HepG2 (cell line): ENCODE data around the gene PLD1. TPM values are rescaled to one million over a fixed set of nuclear protein-coding genes. Genes with fewer than 3 reads are reported as not detected.
A peak's percentile ranks its signal among the peaks of the same experiment; 100 is the strongest.

Experiments
- CEBPG ChIP-seq: IDR thresholded peaks from 2 replicates; pipeline ENCODE4 v1.6.1; 2016
- MED8 ChIP-seq: sonication (generic); formaldehyde crosslinking; IDR thresholded peaks from 2 replicates; pipeline ENCODE4 v1.8.1; 2023; ENCODE audit warnings: mild to moderate bottlenecking, missing genetic modification reagents; ENCODE audit not compliant: insufficient replicate concordance
- RAD21 ChIP-seq: fragments of 450-650 bp; formaldehyde crosslinking; IDR thresholded peaks from 2 replicates; pipeline ENCODE4 v1.5.0; 2020; ENCODE audit warnings: mild to moderate bottlenecking
- RFXAP ChIP-seq: sonication (generic); formaldehyde crosslinking; IDR thresholded peaks from 2 replicates; pipeline ENCODE4 v1.4.0; 2020; ENCODE audit warnings: missing genetic modification reagents, borderline replicate concordance
- SP1 ChIP-seq, 2 experiments: fragments of 450-650 bp in 1 of 2; sonication (generic) in 1 of 2; formaldehyde crosslinking in 1 of 2; IDR thresholded peaks; 2 replicates each; pipeline versions ENCODE4 v1.4.0 to v1.6.1; 2016 to 2020; ENCODE audit warnings: missing genetic modification reagents in 1 of 2
- TMF1 ChIP-seq: sonication (generic); formaldehyde crosslinking; IDR thresholded peaks from 2 replicates; pipeline ENCODE4 v1.8.1; 2022; ENCODE audit warnings: low read depth, missing genetic modification reagents
- TOE1 ChIP-seq: sonication (generic); formaldehyde crosslinking; IDR thresholded peaks from 2 replicates; pipeline ENCODE4 v1.4.0; 2020; ENCODE audit warnings: mild to moderate bottlenecking, missing genetic modification reagents
- ZBTB20 ChIP-seq: sonication (generic); formaldehyde crosslinking; IDR thresholded peaks from 2 replicates; pipeline ENCODE4 v1.8.1; 2023; ENCODE audit warnings: missing genetic modification reagents, low read depth, mild to moderate bottlenecking, borderline replicate concordance
- ZBTB21 ChIP-seq: sonication (generic); formaldehyde crosslinking; IDR thresholded peaks from 2 replicates; pipeline ENCODE4 v1.4.0; 2020; ENCODE audit warnings: missing genetic modification reagents
- ZFP82 ChIP-seq: sonication (generic); formaldehyde crosslinking; IDR thresholded peaks from 2 replicates; pipeline ENCODE4 v1.5.1; 2020; ENCODE audit warnings: mild to moderate bottlenecking, missing genetic modification reagents, borderline replicate concordance
- ZNF264 ChIP-seq: sonication (generic); formaldehyde crosslinking; IDR thresholded peaks from 2 replicates; pipeline ENCODE4 v1.4.0; 2020; ENCODE audit warnings: missing genetic modification reagents
- ZNF550 ChIP-seq: sonication (generic); formaldehyde crosslinking; IDR thresholded peaks from 2 replicates; pipeline ENCODE4 v1.4.0; 2020; ENCODE audit warnings: mild to moderate bottlenecking, missing genetic modification reagents, borderline replicate concordance
- ZNF644 ChIP-seq: IDR thresholded peaks from 2 replicates; pipeline ENCODE4 v1.6.1; 2016; ENCODE audit warnings: low read depth
- ZNF7 ChIP-seq: IDR thresholded peaks from 2 replicates; pipeline ENCODE4 v1.6.1; 2016; ENCODE audit warnings: missing biosample characterization, missing genetic modification reagents
- polyA plus RNA-seq, 8 experiments: library from polyadenylated mRNA; depleted of rRNA in 3 of 8; stranded (reverse) in 7 of 8; unstranded in 1 of 8; fragments of >200 nt; fragmentation: Illumina TruSeq in 4 of 8; extraction: Trizol in 4 of 8; gene quantifications; 2 replicates each; pipeline versions ENCODE4 v1.2.1 to v1.2.3, GENCODE V29; 2011 to 2016; ENCODE audit warnings: low read depth in 4 of 8, missing spikeins in 1 of 8, mixed read lengths in 1 of 8; ENCODE audit not compliant: insufficient read depth in 1 of 8
- total RNA-seq, 5 experiments: library from RNA; depleted of rRNA; stranded (reverse); fragments of >200 nt; fragmentation: Illumina TruSeq; extraction: Trizol; gene quantifications; 2 replicates each; pipeline ENCODE4 v1.2.3, GENCODE V29; 2016; ENCODE audit warnings: low read depth in 1 of 5
- TF ChIP-seq, protein P1 (sequence below): IDR thresholded peaks from 2 replicates; pipeline ENCODE4 v1.6.1; 2018; ENCODE audit warnings: missing genetic modification reagents, mild to moderate bottlenecking, missing compliant biosample characterization
- TF ChIP-seq, protein P2 (sequence below): sonication (generic); formaldehyde crosslinking; IDR thresholded peaks from 2 replicates; pipeline ENCODE4 v1.5.1; 2020; ENCODE audit warnings: mild to moderate bottlenecking, missing genetic modification reagents
- TF ChIP-seq, protein P3 (sequence below): fragments of 450-650 bp; IDR thresholded peaks from 2 replicates; pipeline ENCODE4 v1.6.1; 2017; ENCODE audit warnings: mild to moderate bottlenecking
- TF ChIP-seq, protein P4 (sequence below): sonication (generic); formaldehyde crosslinking; IDR thresholded peaks from 2 replicates; pipeline ENCODE4 v1.4.0; 2020; ENCODE audit warnings: low read depth, mild to moderate bottlenecking, missing genetic modification reagents
- TF ChIP-seq, protein P5 (sequence below), 2 experiments: fragments of 450-650 bp in 1 of 2; sonication (generic) in 1 of 2; formaldehyde crosslinking; IDR thresholded peaks; 2 replicates each; pipeline versions ENCODE4 v1.5.0 to v1.8.0; 2020 to 2022; ENCODE audit warnings: mild to moderate bottlenecking in 1 of 2, missing genetic modification reagents in 1 of 2

PLD1 gene
- total and polyA plus RNA-seq, 2 of the 13 experiments (the other 11 are each of a cell fraction or from before 2014, with no cell fraction given): 27.1 to 59.4 TPM

DNA sequence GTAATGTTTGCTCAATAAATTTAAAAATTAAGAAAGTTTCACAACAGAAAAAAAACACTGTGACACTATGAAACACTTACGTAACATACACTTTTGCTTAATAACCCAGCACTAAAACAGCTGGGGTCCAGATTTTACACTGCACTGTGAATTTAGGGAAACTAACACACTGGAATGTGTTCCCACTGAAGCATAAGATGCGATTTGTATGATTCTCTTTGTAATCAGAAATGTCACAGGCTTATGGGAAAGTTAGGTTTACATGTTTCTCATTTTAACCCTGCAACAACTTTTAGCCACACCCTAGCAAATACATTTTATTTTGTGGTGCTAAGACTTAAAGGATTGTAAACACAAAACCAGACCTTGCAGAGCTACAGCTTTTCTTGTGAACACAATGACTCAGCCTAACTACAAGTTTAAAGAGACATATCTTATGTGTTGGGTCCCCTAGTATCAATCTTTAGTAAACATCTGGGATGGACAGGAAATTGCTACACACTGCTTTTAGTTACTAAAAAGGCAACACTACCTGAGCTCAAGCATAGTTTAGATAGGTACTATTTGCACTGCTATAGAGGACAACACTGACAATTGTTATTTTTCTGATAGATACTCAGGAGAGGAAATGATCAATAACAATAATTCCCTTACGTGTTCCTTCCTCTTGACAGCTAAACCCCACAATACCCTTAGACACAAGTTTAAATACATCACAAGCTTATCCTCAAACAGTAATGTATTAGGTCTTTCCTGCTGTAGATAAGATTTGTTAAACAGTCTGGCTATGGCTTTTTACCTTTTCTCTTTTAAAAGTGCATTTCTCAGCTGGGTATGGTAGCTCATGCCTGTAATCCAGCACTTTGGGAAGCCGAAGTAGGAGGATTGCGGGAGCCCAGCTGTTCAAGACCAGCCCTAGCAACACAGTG is 3.8 kb downstream of the PLD1 start (continued):
- TF ChIP-seq, protein P1, sequence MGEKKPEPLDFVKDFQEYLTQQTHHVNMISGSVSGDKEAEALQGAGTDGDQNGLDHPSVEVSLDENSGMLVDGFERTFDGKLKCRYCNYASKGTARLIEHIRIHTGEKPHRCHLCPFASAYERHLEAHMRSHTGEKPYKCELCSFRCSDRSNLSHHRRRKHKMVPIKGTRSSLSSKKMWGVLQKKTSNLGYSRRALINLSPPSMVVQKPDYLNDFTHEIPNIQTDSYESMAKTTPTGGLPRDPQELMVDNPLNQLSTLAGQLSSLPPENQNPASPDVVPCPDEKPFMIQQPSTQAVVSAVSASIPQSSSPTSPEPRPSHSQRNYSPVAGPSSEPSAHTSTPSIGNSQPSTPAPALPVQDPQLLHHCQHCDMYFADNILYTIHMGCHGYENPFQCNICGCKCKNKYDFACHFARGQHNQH (CRISPR knock-in tag): peak; percentile 99
- TF ChIP-seq TMF1 (0 out of 2 replicates have a peak, but pooled peaks have one; percentile 56), RAD21 (CRISPR knock-in tag) (no peak), ZBTB21 (CRISPR knock-in tag) (no peak), ZNF7 (CRISPR knock-in tag) (no peak), ZBTB20 (CRISPR knock-in tag) (peak; percentile 94; the same call in 1 of the 2 replicates), TOE1 (CRISPR knock-in tag) (no peak), RFXAP (CRISPR knock-in tag) (no peak), ZFP82 (CRISPR knock-in tag) (no peak), MED8 (CRISPR knock-in tag) (peak; percentile 69), CEBPG (peak; percentile 95), ZNF644 (no peak), ZNF550 (CRISPR knock-in tag) (no peak), ZNF264 (0 out of 2 replicates have a peak, but pooled peaks have one; percentile 34), SP1 (IDR thresholded peaks at IDR 0.05) (no peak), SP1 (CRISPR knock-in tag; IDR thresholded peaks at IDR 0.05) (no peak)
- TF ChIP-seq, protein P2, sequence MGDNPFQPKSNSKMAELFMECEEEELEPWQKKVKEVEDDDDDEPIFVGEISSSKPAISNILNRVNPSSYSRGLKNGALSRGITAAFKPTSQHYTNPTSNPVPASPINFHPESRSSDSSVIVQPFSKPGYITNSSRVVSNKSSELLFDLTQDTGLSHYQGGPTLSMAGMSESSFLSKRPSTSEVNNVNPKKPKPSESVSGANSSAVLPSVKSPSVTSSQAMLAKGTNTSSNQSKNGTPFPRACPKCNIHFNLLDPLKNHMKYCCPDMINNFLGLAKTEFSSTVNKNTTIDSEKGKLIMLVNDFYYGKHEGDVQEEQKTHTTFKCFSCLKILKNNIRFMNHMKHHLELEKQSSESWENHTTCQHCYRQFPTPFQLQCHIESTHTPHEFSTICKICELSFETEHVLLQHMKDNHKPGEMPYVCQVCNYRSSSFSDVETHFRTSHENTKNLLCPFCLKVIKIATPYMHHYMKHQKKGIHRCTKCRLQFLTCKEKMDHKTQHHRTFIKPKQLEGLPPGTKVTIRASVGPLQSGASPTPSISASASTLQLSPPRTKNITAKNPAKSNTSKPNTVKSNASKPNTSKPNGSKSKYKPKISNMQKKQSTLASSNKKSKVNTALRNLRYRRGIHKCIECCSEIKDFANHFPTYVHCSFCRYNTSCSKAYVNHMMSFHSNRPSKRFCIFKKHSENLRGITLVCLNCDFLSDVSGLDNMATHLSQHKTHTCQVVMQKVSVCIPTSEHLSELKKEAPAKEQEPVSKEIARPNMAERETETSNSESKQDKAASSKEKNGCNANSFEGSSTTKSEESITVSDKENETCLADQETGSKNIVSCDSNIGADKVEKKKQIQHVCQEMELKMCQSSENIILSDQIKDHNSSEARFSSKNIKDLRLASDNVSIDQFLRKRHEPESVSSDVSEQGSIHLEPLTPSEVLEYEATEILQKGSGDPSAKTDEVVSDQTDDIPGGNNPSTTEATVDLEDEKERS: no peak
- TF ChIP-seq, protein P3, sequence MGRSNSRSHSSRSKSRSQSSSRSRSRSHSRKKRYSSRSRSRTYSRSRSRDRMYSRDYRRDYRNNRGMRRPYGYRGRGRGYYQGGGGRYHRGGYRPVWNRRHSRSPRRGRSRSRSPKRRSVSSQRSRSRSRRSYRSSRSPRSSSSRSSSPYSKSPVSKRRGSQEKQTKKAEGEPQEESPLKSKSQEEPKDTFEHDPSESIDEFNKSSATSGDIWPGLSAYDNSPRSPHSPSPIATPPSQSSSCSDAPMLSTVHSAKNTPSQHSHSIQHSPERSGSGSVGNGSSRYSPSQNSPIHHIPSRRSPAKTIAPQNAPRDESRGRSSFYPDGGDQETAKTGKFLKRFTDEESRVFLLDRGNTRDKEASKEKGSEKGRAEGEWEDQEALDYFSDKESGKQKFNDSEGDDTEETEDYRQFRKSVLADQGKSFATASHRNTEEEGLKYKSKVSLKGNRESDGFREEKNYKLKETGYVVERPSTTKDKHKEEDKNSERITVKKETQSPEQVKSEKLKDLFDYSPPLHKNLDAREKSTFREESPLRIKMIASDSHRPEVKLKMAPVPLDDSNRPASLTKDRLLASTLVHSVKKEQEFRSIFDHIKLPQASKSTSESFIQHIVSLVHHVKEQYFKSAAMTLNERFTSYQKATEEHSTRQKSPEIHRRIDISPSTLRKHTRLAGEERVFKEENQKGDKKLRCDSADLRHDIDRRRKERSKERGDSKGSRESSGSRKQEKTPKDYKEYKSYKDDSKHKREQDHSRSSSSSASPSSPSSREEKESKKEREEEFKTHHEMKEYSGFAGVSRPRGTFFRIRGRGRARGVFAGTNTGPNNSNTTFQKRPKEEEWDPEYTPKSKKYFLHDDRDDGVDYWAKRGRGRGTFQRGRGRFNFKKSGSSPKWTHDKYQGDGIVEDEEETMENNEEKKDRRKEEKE: no peak
- TF ChIP-seq, protein P4, sequence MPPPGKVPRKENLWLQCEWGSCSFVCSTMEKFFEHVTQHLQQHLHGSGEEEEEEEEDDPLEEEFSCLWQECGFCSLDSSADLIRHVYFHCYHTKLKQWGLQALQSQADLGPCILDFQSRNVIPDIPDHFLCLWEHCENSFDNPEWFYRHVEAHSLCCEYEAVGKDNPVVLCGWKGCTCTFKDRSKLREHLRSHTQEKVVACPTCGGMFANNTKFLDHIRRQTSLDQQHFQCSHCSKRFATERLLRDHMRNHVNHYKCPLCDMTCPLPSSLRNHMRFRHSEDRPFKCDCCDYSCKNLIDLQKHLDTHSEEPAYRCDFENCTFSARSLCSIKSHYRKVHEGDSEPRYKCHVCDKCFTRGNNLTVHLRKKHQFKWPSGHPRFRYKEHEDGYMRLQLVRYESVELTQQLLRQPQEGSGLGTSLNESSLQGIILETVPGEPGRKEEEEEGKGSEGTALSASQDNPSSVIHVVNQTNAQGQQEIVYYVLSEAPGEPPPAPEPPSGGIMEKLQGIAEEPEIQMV: no peak
- TF ChIP-seq, protein P5, sequence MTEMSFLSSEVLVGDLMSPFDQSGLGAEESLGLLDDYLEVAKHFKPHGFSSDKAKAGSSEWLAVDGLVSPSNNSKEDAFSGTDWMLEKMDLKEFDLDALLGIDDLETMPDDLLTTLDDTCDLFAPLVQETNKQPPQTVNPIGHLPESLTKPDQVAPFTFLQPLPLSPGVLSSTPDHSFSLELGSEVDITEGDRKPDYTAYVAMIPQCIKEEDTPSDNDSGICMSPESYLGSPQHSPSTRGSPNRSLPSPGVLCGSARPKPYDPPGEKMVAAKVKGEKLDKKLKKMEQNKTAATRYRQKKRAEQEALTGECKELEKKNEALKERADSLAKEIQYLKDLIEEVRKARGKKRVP (CRISPR knock-in tag; IDR thresholded peaks at IDR 0.05): peak in 1 of 2 experiments; percentile 87; a peak in 2 of 4 replicates
